ENCODE data around the gene UCK1. TPM values are rescaled to one million over a fixed set of nuclear protein-coding genes. Genes with fewer than 3 reads are reported as not detected.

The UCK1 gene
- total and polyA plus RNA-seq, 2 of the 13 experiments (the other 11 are each of a cell fraction or from before 2014, with no cell fraction given) = 11.0 to 24.1 TPM

DNA sequence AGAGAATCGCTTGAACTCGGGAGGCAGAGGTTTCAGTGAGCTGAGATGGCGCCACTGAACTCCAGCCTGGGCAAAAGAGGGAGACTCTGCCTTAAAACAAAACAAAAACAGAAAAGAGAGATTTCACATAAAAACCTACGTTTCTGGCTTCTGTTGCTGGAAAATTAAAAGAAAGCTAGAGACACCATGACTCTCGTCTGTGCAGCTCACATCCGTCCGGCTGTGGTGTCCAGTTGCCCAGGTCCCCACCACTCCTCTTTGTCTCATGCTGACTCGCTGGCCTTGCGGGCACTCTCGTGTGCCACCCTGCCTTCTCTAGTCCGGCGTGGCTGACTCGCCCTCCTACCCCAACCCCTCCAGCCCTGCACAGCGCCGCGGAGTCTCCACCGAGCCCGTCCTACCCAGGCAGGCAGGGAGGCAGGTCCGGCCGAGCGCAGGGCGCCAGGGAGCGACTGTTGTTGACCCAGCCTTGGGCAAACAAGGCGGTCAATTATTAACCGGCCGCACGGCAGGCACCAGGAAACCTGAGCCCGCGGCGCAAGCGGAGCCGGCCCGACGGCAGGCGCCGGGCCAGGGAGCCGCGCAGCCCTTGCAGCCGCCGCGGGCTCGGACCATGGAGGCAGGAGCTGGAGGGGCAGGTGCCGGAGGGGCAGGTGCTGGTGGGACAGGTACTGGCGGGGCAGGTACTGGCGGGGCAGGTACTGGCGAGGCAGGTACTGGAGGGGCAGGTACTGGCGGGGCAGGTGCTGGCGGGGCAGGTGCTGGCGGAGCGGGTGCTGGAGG lies 14.1 kb upstream of the UCK1 start, which contains the start of gene PRRT1B (continued):
- TF ChIP-seq, protein P1, sequence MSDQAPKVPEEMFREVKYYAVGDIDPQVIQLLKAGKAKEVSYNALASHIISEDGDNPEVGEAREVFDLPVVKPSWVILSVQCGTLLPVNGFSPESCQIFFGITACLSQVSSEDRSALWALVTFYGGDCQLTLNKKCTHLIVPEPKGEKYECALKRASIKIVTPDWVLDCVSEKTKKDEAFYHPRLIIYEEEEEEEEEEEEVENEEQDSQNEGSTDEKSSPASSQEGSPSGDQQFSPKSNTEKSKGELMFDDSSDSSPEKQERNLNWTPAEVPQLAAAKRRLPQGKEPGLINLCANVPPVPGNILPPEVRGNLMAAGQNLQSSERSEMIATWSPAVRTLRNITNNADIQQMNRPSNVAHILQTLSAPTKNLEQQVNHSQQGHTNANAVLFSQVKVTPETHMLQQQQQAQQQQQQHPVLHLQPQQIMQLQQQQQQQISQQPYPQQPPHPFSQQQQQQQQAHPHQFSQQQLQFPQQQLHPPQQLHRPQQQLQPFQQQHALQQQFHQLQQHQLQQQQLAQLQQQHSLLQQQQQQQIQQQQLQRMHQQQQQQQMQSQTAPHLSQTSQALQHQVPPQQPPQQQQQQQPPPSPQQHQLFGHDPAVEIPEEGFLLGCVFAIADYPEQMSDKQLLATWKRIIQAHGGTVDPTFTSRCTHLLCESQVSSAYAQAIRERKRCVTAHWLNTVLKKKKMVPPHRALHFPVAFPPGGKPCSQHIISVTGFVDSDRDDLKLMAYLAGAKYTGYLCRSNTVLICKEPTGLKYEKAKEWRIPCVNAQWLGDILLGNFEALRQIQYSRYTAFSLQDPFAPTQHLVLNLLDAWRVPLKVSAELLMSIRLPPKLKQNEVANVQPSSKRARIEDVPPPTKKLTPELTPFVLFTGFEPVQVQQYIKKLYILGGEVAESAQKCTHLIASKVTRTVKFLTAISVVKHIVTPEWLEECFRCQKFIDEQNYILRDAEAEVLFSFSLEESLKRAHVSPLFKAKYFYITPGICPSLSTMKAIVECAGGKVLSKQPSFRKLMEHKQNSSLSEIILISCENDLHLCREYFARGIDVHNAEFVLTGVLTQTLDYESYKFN (CRISPR knock-in tag; conservative IDR thresholded peaks at IDR 0.05) = peak; percentile 80
- TF ChIP-seq ZNF17 (CRISPR knock-in tag; IDR thresholded peaks at IDR 0.05) (no peak), SMAD3 (CRISPR knock-in tag; IDR thresholded peaks at IDR 0.05) (no peak), BCL6 (CRISPR knock-in tag; IDR thresholded peaks at IDR 0.05) (peak; percentile 99), REPIN1 (CRISPR knock-in tag; IDR thresholded peaks at IDR 0.05; ENCODE audit: borderline replicate concordance, low read depth) (peak; percentile 74; the same call in 1 of the 2 replicates), ZNF567 (CRISPR knock-in tag; IDR thresholded peaks at IDR 0.05; ENCODE audit: borderline replicate concordance) (no peak), FOXA1 (IDR thresholded peaks at IDR 0.05) (peak; percentile 81), FOXA1 (CRISPR knock-in tag; IDR thresholded peaks at IDR 0.05) (peak; percentile 100), NR2F2 (IDR thresholded peaks at IDR 0.05; ENCODE audit: borderline replicate concordance, low read depth) (no peak; the same call in 1 of the 2 replicates), MATR3 (CRISPR knock-in tag; IDR thresholded peaks at IDR 0.05) (no peak), ZNF800 (CRISPR knock-in tag; IDR thresholded peaks at IDR 0.05) (peak; percentile 83), ZNF253 (CRISPR knock-in tag; IDR thresholded peaks at IDR 0.05; ENCODE audit: borderline replicate concordance) (no peak), ZNF274 (CRISPR knock-in tag; IDR thresholded peaks at IDR 0.05) (peak; percentile 44; the same call in 1 of the 2 replicates), ZNF121 (CRISPR knock-in tag; IDR thresholded peaks at IDR 0.05) (no peak), DMAP1 (CRISPR knock-in tag; IDR thresholded peaks at IDR 0.05) (no peak), MYC (CRISPR knock-in tag; IDR thresholded peaks at IDR 0.05; ENCODE audit: borderline replicate concordance) (peak; percentile 63; the same call in 1 of the 2 replicates), SAP130 (CRISPR knock-in tag; IDR thresholded peaks at IDR 0.05; ENCODE audit: low read depth) (peak; percentile 89), CBX5 (CRISPR knock-in tag; IDR thresholded peaks at IDR 0.05; ENCODE audit: borderline replicate concordance) (peak; percentile 58; the same call in 1 of the 2 replicates), KLF6 (CRISPR knock-in tag; IDR thresholded peaks at IDR 0.05) (no peak), EEA1 (CRISPR knock-in tag; IDR thresholded peaks at IDR 0.05; ENCODE audit: borderline replicate concordance) (no peak), ZNF124 (CRISPR knock-in tag; IDR thresholded peaks at IDR 0.05) (no peak), MAFF (IDR thresholded peaks at IDR 0.05; ENCODE audit: low read depth, low read length) (no peak), FOXJ3 (CRISPR knock-in tag; IDR thresholded peaks at IDR 0.05; ENCODE audit: borderline replicate concordance) (no peak; the same call in 1 of the 2 replicates)
- TF ChIP-seq, protein P2, sequence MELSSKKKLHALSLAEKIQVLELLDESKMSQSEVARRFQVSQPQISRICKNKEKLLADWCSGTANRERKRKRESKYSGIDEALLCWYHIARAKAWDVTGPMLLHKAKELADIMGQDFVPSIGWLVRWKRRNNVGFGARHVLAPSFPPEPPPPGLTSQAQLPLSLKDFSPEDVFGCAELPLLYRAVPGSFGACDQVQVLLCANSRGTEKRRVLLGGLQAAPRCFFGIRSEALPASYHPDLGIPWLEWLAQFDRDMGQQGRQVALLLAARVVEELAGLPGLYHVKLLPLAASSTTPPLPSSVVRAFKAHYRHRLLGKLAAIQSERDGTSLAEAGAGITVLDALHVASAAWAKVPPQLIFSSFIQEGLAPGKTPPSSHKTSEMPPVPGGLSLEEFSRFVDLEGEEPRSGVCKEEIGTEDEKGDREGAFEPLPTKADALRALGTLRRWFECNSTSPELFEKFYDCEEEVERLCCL (CRISPR knock-in tag; IDR thresholded peaks at IDR 0.05; ENCODE audit: borderline replicate concordance) = no peak

Measured in HepG2 (cell line).